ENCODE data around the gene ARHGEF25.

DNA sequence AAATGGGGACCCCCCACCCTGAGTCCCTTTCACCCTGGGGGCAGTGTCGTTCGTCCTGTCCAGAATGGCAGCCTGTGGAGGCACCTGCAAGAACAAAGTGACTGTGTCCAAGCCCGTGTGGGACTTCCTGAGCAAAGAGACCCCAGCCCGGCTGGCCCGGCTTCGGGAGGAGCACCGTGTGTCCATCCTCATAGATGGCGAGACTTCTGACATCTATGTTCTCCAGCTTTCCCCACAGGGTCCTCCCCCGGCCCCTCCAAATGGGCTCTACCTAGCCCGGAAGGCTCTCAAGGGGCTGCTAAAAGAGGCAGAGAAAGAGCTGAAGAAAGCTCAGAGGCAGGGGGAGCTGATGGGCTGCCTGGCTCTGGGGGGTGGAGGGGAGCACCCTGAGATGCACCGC lies 4.4 kb upstream of the ARHGEF25 start:
- TF ChIP-seq POLR2A (IDR thresholded peaks at IDR 0.05), result no peak
- TF ChIP-seq, protein P1, sequence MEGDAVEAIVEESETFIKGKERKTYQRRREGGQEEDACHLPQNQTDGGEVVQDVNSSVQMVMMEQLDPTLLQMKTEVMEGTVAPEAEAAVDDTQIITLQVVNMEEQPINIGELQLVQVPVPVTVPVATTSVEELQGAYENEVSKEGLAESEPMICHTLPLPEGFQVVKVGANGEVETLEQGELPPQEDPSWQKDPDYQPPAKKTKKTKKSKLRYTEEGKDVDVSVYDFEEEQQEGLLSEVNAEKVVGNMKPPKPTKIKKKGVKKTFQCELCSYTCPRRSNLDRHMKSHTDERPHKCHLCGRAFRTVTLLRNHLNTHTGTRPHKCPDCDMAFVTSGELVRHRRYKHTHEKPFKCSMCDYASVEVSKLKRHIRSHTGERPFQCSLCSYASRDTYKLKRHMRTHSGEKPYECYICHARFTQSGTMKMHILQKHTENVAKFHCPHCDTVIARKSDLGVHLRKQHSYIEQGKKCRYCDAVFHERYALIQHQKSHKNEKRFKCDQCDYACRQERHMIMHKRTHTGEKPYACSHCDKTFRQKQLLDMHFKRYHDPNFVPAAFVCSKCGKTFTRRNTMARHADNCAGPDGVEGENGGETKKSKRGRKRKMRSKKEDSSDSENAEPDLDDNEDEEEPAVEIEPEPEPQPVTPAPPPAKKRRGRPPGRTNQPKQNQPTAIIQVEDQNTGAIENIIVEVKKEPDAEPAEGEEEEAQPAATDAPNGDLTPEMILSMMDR (IDR thresholded peaks at IDR 0.05 in 4 of 5, conservative IDR thresholded peaks at IDR 0.05 in 1 of 5), result no peak
